ENCODE measurements around the gene BECN2. TPM values are rescaled to one million over a fixed set of nuclear protein-coding genes. Genes with fewer than 3 reads are reported as not detected.
"Not testable (repeated sequence)": the region's sequence is repeated elsewhere in the genome, so short reads cannot be mapped to it uniquely, and the experiment has no call there.

BECN2 gene
- total RNA-seq, 1 experiment from 2014 or later: not detected

GRCh38 chr1:241988389-241988930 is 30.9 kb downstream of the BECN2 start:
- DNase-seq; H3K36me3 ChIP-seq (ENCODE audit: insufficient read depth, low read length): not testable (repeated sequence)

GRCh38 chr1:241990040-241990439 is 32.5 kb downstream of the BECN2 start:
- Histone ChIP-seq H3K36me3 (ENCODE audit: insufficient read depth, low read length) (no peaks in the 10 kb centered on the region), H4K20me1 (ENCODE audit: insufficient read depth, low read depth, low read length) (no peaks in the 10 kb centered on the region), H3K9me2 (replicated peaks; ENCODE audit: insufficient read depth, low read length) (no peaks in the 10 kb centered on the region), H3K27ac (ENCODE audit: low read length) (no peak overlapping the region), H3K4me3 (ENCODE audit: low read length) (no peak overlapping the region), H3K79me2 (ENCODE audit: low read length) (no peaks in the 10 kb centered on the region), H3K27me3 (ENCODE audit: low read length) (no peaks in the 10 kb centered on the region), H3K4me2 (ENCODE audit: low read depth, low read length, poor library complexity, severe bottlenecking) (no peak overlapping the region), H3K9me3 (ENCODE audit: low read length) (no peaks in the 10 kb centered on the region), H3K9ac (ENCODE audit: low read length) (no peak overlapping the region), H3K4me1 (ENCODE audit: low read length) (no peaks in the 10 kb centered on the region), H2AFZ (ENCODE audit: low read length) (no peak overlapping the region)
- DNase-seq: no peak

More at GRCh38 chr1:241988389-241988930, 30.9 kb downstream of the BECN2 start:
- not testable (repeated sequence) for H3K27ac ChIP-seq (ENCODE audit: low read length); H3K27me3 ChIP-seq (ENCODE audit: low read length); H2AFZ ChIP-seq (ENCODE audit: low read length); H3K79me2 ChIP-seq (ENCODE audit: low read length); H3K4me3 ChIP-seq (ENCODE audit: low read length); H3K4me2 ChIP-seq (ENCODE audit: low read depth, low read length, poor library complexity, severe bottlenecking); H3K9me2 ChIP-seq (replicated peaks; ENCODE audit: insufficient read depth, low read length); H4K20me1 ChIP-seq (ENCODE audit: insufficient read depth, low read depth, low read length); H3K9me3 ChIP-seq (ENCODE audit: low read length); H3K9ac ChIP-seq (ENCODE audit: low read length); H3K4me1 ChIP-seq (ENCODE audit: low read length)

- Histone ChIP-seq H4K20me1 (ENCODE audit: insufficient read depth, low read depth, low read length) (no peaks in the 10 kb centered on the region), H2AFZ (ENCODE audit: low read length) (no peak overlapping the region), H3K9me2 (replicated peaks; ENCODE audit: insufficient read depth, low read length) (no peaks in the 10 kb centered on the region), H3K4me2 (ENCODE audit: low read depth, low read length, poor library complexity, severe bottlenecking) (no peak overlapping the region), H3K36me3 (ENCODE audit: insufficient read depth, low read length) (no peaks in the 10 kb centered on the region), H3K27me3 (ENCODE audit: low read length) (no peaks in the 10 kb centered on the region), H3K9me3 (ENCODE audit: low read length) (no peaks in the 10 kb centered on the region), H3K9ac (ENCODE audit: low read length) (no peak overlapping the region), H3K79me2 (ENCODE audit: low read length) (no peaks in the 10 kb centered on the region), H3K4me3 (ENCODE audit: low read length) (no peak overlapping the region), H3K27ac (ENCODE audit: low read length) (no peak overlapping the region), H3K4me1 (ENCODE audit: low read length) (no peaks in the 10 kb centered on the region)
- no peak for DNase-seq
Measured at GRCh38 chr1:241992734-241993133, 35.2 kb downstream of the BECN2 start.

- Histone ChIP-seq H3K4me1 (ENCODE audit: low read length) (peaks cover 3% of the 10 kb centered on the region), H3K79me2 (ENCODE audit: low read length) (no peaks in the 10 kb centered on the region), H3K9me3 (ENCODE audit: low read length) (no peaks in the 10 kb centered on the region), H3K9ac (ENCODE audit: low read length) (no peak overlapping the region), H3K27me3 (ENCODE audit: low read length) (no peaks in the 10 kb centered on the region), H4K20me1 (ENCODE audit: insufficient read depth, low read depth, low read length) (no peaks in the 10 kb centered on the region), H3K4me2 (ENCODE audit: low read depth, low read length, poor library complexity, severe bottlenecking) (no peak overlapping the region), H3K27ac (ENCODE audit: low read length) (no peak overlapping the region), H3K4me3 (ENCODE audit: low read length) (no peak overlapping the region), H3K9me2 (replicated peaks; ENCODE audit: insufficient read depth, low read length) (no peaks in the 10 kb centered on the region), H3K36me3 (ENCODE audit: insufficient read depth, low read length) (no peaks in the 10 kb centered on the region), H2AFZ (ENCODE audit: low read length) (no peak overlapping the region)
- DNase-seq: no peak
Measured at GRCh38 chr1:241994171-241994570, 36.6 kb downstream of the BECN2 start.

- Histone ChIP-seq H4K20me1 (ENCODE audit: insufficient read depth, low read depth, low read length) (no peaks in the 10 kb centered on the region), H3K36me3 (ENCODE audit: insufficient read depth, low read length) (no peaks in the 10 kb centered on the region), H3K4me1 (ENCODE audit: low read length) (peaks cover 4% of the 10 kb centered on the region), H3K27ac (ENCODE audit: low read length) (no peak overlapping the region), H3K4me3 (ENCODE audit: low read length) (no peak overlapping the region), H3K79me2 (ENCODE audit: low read length) (no peaks in the 10 kb centered on the region), H3K27me3 (ENCODE audit: low read length) (no peaks in the 10 kb centered on the region), H2AFZ (ENCODE audit: low read length) (no peak overlapping the region), H3K9me3 (ENCODE audit: low read length) (no peaks in the 10 kb centered on the region), H3K9me2 (replicated peaks; ENCODE audit: insufficient read depth, low read length) (no peaks in the 10 kb centered on the region), H3K4me2 (ENCODE audit: low read depth, low read length, poor library complexity, severe bottlenecking) (no peak overlapping the region), H3K9ac (ENCODE audit: low read length) (no peak overlapping the region)
- DNase-seq: no peak
Measured at GRCh38 chr1:241997401-241997998, 39.9 kb downstream of the BECN2 start.

GRCh38 chr1:241998412-241998921 is 40.9 kb downstream of the BECN2 start:
- H3K27me3 ChIP-seq (ENCODE audit: low read length): no peaks in the 10 kb centered on the region
- no peak overlapping the region for H3K27ac ChIP-seq (ENCODE audit: low read length)
- no peaks in the 10 kb centered on the region for H3K9me3 ChIP-seq (ENCODE audit: low read length)
- H2AFZ ChIP-seq (ENCODE audit: low read length): no peak overlapping the region
- H3K9me2 ChIP-seq (replicated peaks; ENCODE audit: insufficient read depth, low read length): no peaks in the 10 kb centered on the region
- no peaks in the 10 kb centered on the region for H4K20me1 ChIP-seq (ENCODE audit: insufficient read depth, low read depth, low read length)
- H3K4me1 ChIP-seq (ENCODE audit: low read length): peaks cover 4% of the 10 kb centered on the region
- no peak overlapping the region for H3K9ac ChIP-seq (ENCODE audit: low read length)
- no peak for DNase-seq
- H3K4me2 ChIP-seq (ENCODE audit: low read depth, low read length, poor library complexity, severe bottlenecking): no peak overlapping the region
- H3K4me3 ChIP-seq (ENCODE audit: low read length): no peak overlapping the region
- no peaks in the 10 kb centered on the region for H3K79me2 ChIP-seq (ENCODE audit: low read length)
- no peaks in the 10 kb centered on the region for H3K36me3 ChIP-seq (ENCODE audit: insufficient read depth, low read length)

- Histone ChIP-seq H3K27ac (ENCODE audit: low read length) (no peak within 1 kb of the TSS), H3K4me2 (ENCODE audit: low read depth, low read length, poor library complexity, severe bottlenecking) (no peak within 1 kb of the TSS), H2AFZ (ENCODE audit: low read length) (no peak within 1 kb of the TSS), H3K36me3 (ENCODE audit: insufficient read depth, low read length) (no peaks in the 10 kb centered on the region), H3K27me3 (ENCODE audit: low read length) (no peaks in the 10 kb centered on the region), H4K20me1 (ENCODE audit: insufficient read depth, low read depth, low read length) (no peaks in the 10 kb centered on the region), H3K9me2 (replicated peaks; ENCODE audit: insufficient read depth, low read length) (no peaks in the 10 kb centered on the region), H3K9ac (ENCODE audit: low read length) (no peak within 1 kb of the TSS), H3K9me3 (ENCODE audit: low read length) (no peaks in the 10 kb centered on the region), H3K4me1 (ENCODE audit: low read length) (peaks cover 4% of the 10 kb centered on the region), H3K79me2 (ENCODE audit: low read length) (no peaks in the 10 kb centered on the region), H3K4me3 (ENCODE audit: low read length) (no peak within 1 kb of the TSS)
- no peak for DNase-seq
Measured at GRCh38 chr1:241999026-241999425, 41.5 kb downstream of the BECN2 start, which contains the start of gene MAP1LC3C. Gene MAP1LC3C, minus strand, starts transcription at chr1:241999098. Its CDS starts 90 bp downstream, at chr1:241999008.

- Histone ChIP-seq H3K4me3 (ENCODE audit: low read length) (no peak overlapping the region), H4K20me1 (ENCODE audit: insufficient read depth, low read depth, low read length) (no peaks in the 10 kb centered on the region), H3K79me2 (ENCODE audit: low read length) (no peaks in the 10 kb centered on the region), H3K36me3 (ENCODE audit: insufficient read depth, low read length) (no peaks in the 10 kb centered on the region), H3K27ac (ENCODE audit: low read length) (no peak overlapping the region), H3K9ac (ENCODE audit: low read length) (no peak overlapping the region), H3K9me3 (ENCODE audit: low read length) (no peaks in the 10 kb centered on the region), H2AFZ (ENCODE audit: low read length) (no peak overlapping the region), H3K4me2 (ENCODE audit: low read depth, low read length, poor library complexity, severe bottlenecking) (no peak overlapping the region), H3K4me1 (ENCODE audit: low read length) (peaks cover 4% of the 10 kb centered on the region), H3K9me2 (replicated peaks; ENCODE audit: insufficient read depth, low read length) (no peaks in the 10 kb centered on the region), H3K27me3 (ENCODE audit: low read length) (no peaks in the 10 kb centered on the region)
- no peak for DNase-seq
Measured at GRCh38 chr1:242000434-242000833, 42.9 kb downstream of the BECN2 start.

Data from Karpas-422 (cell line).